ENCODE measurements around the gene GPI.

DNA sequence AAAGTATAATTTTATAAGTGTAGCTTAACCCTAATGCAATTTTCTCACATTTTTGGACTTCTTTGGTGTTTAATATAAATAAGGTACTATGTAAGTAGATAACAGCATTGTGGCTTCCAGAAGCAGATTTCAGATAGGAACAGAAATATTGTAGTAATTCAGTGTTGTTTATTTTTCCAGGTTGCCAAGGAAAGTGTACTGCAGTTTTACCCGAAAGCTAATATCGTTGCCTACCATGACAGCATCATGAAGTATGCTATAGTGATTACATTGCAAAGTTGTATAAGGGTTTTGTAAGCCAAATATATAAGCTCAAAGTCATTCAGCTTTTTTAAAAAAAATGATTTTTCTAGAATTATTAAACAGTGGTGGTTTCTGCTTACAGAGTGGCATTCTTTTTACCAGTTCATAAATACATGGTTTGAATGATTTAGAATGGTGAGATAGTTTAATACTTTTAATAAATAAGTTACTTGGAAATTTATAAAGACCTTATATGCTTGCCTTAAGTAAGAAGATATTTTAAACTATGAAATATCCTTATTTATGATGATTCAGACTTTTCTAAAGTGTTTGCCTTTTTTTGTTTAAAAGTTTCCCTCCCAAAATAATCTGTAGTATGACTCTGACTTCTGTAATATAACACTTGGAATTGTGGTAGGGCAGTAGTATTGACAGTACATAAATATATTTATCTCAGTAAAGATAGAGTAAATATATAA is 66.8 kb downstream of the GPI start:
- TF ChIP-seq, protein P1, sequence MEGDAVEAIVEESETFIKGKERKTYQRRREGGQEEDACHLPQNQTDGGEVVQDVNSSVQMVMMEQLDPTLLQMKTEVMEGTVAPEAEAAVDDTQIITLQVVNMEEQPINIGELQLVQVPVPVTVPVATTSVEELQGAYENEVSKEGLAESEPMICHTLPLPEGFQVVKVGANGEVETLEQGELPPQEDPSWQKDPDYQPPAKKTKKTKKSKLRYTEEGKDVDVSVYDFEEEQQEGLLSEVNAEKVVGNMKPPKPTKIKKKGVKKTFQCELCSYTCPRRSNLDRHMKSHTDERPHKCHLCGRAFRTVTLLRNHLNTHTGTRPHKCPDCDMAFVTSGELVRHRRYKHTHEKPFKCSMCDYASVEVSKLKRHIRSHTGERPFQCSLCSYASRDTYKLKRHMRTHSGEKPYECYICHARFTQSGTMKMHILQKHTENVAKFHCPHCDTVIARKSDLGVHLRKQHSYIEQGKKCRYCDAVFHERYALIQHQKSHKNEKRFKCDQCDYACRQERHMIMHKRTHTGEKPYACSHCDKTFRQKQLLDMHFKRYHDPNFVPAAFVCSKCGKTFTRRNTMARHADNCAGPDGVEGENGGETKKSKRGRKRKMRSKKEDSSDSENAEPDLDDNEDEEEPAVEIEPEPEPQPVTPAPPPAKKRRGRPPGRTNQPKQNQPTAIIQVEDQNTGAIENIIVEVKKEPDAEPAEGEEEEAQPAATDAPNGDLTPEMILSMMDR (conservative IDR thresholded peaks at IDR 0.05 in 1 of 2, IDR thresholded peaks at IDR 0.05 in 1 of 2; ENCODE audit: extremely low read depth in 1 of 2, insufficient read depth in 1 of 2, low read depth in 1 of 2, low read length in 2 of 2): no peak
- no peak for TF ChIP-seq EZH2 (IDR thresholded peaks at IDR 0.05; ENCODE audit: borderline replicate concordance, low read length)
